ENCODE data around the gene KIAA1755.

- TF ChIP-seq CTCF (IDR thresholded peaks at IDR 0.05 in 2 of 3, conservative IDR thresholded peaks at IDR 0.05 in 1 of 3; ENCODE audit: control insufficient read depth in 2 of 3, extremely low read depth in 1 of 3, insufficient read depth in 1 of 3, low read depth in 3 of 3, low read length in 3 of 3) (no peak), ELK1 (IDR thresholded peaks at IDR 0.05; ENCODE audit: low read depth, low read length) (no peak), NFYB (IDR thresholded peaks at IDR 0.05; ENCODE audit: insufficient read depth, low read depth, low read length) (no peak), POLR2A (IDR thresholded peaks at IDR 0.05; ENCODE audit: low read depth, low read length) (no peak), KDM1A (IDR thresholded peaks at IDR 0.05; ENCODE audit: borderline replicate concordance) (no peak)
- TF ChIP-seq, protein P1, sequence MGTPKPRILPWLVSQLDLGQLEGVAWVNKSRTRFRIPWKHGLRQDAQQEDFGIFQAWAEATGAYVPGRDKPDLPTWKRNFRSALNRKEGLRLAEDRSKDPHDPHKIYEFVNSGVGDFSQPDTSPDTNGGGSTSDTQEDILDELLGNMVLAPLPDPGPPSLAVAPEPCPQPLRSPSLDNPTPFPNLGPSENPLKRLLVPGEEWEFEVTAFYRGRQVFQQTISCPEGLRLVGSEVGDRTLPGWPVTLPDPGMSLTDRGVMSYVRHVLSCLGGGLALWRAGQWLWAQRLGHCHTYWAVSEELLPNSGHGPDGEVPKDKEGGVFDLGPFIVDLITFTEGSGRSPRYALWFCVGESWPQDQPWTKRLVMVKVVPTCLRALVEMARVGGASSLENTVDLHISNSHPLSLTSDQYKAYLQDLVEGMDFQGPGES (IDR thresholded peaks at IDR 0.05) = no peak
Observed at GRCh38 chr20:38293491-38294065, 33.0 kb upstream of the KIAA1755 start.

Measured in GM12878 (cell line).